Choroid plexus epithelial cell (primary cell): ENCODE results near the gene MIGA2.

Source experiments
- DNase-seq: peaks from one replicate; pipeline ENCODE4 v3.0.0-alpha.2; 2010; ENCODE audit warnings: low read depth
- H3K4me3 ChIP-seq: 2 replicates; pipeline ENCODE4 v1.5.1; 2011; ENCODE audit warnings: low read depth, mild to moderate bottlenecking, control low read depth, low read length, moderate library complexity
- TF ChIP-seq, protein P1 (sequence below): conservative IDR thresholded peaks from 2 replicates; pipeline ENCODE4 v1.5.1; 2011; ENCODE audit warnings: low read depth, mild to moderate bottlenecking, control low read depth, inconsistent platforms, low read length, moderate library complexity

MIGA2 gene

DNA sequence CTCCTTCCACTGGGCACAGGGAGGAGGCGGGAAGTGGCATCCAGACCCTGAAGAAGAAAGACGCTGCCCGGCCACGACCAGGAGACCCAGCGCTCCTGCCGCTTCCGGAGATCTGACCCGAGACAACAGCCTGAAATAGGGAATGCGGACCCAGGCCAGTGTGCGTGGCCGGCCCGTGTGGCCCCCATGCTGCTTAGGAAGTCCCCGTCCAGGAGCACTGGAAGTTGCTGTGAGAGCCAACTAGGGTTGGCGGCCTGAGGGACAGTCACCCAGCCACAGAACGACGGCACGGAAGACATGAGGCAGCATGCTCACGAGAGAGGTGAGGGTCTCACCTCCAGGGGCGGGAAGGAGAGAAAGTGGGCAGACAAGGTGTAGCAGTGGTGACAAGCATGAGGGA lies 25.3 kb upstream of the MIGA2 start:
- DNase-seq: no peak
- no peak overlapping the region for H3K4me3 ChIP-seq
- TF ChIP-seq, protein P1, sequence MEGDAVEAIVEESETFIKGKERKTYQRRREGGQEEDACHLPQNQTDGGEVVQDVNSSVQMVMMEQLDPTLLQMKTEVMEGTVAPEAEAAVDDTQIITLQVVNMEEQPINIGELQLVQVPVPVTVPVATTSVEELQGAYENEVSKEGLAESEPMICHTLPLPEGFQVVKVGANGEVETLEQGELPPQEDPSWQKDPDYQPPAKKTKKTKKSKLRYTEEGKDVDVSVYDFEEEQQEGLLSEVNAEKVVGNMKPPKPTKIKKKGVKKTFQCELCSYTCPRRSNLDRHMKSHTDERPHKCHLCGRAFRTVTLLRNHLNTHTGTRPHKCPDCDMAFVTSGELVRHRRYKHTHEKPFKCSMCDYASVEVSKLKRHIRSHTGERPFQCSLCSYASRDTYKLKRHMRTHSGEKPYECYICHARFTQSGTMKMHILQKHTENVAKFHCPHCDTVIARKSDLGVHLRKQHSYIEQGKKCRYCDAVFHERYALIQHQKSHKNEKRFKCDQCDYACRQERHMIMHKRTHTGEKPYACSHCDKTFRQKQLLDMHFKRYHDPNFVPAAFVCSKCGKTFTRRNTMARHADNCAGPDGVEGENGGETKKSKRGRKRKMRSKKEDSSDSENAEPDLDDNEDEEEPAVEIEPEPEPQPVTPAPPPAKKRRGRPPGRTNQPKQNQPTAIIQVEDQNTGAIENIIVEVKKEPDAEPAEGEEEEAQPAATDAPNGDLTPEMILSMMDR: no peak

- TF ChIP-seq, protein P1: no peak
- DNase-seq: no peak
- no peak overlapping the region for H3K4me3 ChIP-seq
Observed at GRCh38 chr9:129011761-129012181, 24.7 kb upstream of the MIGA2 start.

- H3K4me3 ChIP-seq: no peak overlapping the region
- TF ChIP-seq, protein P1: no peak
- DNase-seq: no peak
Observed at GRCh38 chr9:129012343-129012742, 24.1 kb upstream of the MIGA2 start.

DNA sequence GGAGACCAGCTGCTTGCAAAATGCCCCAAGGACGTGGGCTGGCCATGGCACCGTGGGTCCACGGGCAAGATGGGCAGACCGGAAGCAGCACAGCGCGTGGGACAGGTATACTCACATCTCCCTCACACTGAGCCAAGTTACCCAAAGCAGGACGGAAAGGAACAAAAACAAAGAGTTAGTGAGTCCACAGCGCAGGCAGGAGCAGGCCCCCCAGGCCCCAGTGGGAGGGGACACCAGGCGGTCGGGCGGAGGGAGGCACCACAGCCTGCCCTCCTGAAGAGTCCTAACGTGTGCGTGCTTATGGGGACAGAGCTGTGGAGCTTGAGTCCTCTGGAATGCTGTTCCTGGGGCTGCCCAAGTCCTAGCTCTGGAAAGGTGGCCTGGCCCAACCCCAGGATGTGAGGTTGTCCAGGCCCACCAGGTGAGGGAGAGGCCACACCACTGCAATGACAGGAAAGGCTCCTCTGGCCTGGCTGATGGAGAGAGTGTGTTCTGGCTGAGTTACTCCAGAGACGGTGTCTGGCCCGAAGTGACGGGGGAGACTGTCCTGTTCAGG lies 23.5 kb upstream of the MIGA2 start:
- TF ChIP-seq, protein P1: no peak
- no peak for DNase-seq
- H3K4me3 ChIP-seq: no peak overlapping the region

- DNase-seq: no peak
Observed at GRCh38 chr9:129013674-129014073, 22.8 kb upstream of the MIGA2 start.

DNA sequence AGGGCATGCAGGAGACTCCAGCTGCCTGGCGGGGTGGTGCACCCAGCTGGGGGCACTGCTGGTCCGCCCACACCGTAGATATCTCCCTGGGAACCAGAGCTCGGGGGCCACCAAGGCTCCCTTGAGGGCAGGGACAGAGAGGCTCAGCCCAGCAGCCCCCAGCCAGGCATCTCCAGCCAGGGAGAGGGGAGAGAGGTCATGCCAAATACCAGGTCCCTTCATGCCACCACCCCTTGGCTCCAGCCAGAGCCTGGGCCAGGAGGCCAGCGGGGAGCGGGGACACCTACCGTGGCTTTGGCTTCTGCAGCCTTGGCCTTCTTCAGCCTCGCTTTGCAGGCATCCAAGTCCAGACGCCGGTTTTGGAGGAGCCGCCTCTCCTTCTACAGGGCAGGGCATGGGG lies 22.3 kb upstream of the MIGA2 start:
- no peak for DNase-seq
- TF ChIP-seq, protein P1: no peak
- no peak overlapping the region for H3K4me3 ChIP-seq

More at GRCh38 chr9:129013674-129014073, 22.8 kb upstream of the MIGA2 start:
- H3K4me3 ChIP-seq: no peak overlapping the region
- TF ChIP-seq, protein P1: no peak

GRCh38 chr9:129014608-129015007 lies 21.8 kb upstream of the MIGA2 start:
- H3K4me3 ChIP-seq: no peak overlapping the region
- no peak for DNase-seq
- TF ChIP-seq, protein P1: no peak
